GM23338 (cell line): ENCODE results near the gene RFC5. TPM values are rescaled to one million over a fixed set of nuclear protein-coding genes. Genes with fewer than 3 reads are reported as not detected.

ENCODE experiments used
- ATAC-seq: fragments of 200-7000 bp; cut with Tn5 transposase; 3 replicates; pipeline ENCODE4 v1.9.1; 2020
- DNase-seq: peaks from one replicate; pipeline ENCODE4 v3.0.0-alpha.2; 2015; ENCODE audit warnings: low spot score
- H2AFZ ChIP-seq: fragments of 200-600 bp; sonication (generic); 2 replicates; pipeline ENCODE4 v1.8.0; 2016; ENCODE audit warnings: antibody characterized with exemption, mild to moderate bottlenecking, moderate library complexity
- H3F3A ChIP-seq: fragments of 200-600 bp; sonication (generic); replicated peaks from 2 replicates; pipeline ENCODE4 v1.8.0; 2017; ENCODE audit warnings: antibody characterized with exemption, mixed run types, low read depth
- H3K27ac ChIP-seq: fragments of 200-600 bp; sonication (generic); 2 replicates; pipeline ENCODE4 v1.6.1; 2016; ENCODE audit warnings: low read depth
- H3K27me3 ChIP-seq: fragments of 200-600 bp; sonication (generic); 2 replicates; pipeline ENCODE4 v1.8.0; 2016; ENCODE audit warnings: mild to moderate bottlenecking, mixed run types, moderate library complexity; ENCODE audit not compliant: insufficient read depth
- H3K36me3 ChIP-seq: fragments of 200-600 bp; sonication (generic); 2 replicates; pipeline ENCODE4 v1.8.0; 2016; ENCODE audit warnings: mild to moderate bottlenecking; ENCODE audit not compliant: insufficient read depth
- H3K4me1 ChIP-seq: fragments of 200-600 bp; sonication (generic); 2 replicates; pipeline ENCODE4 v1.8.0; 2016; ENCODE audit warnings: mild to moderate bottlenecking, moderate library complexity; ENCODE audit not compliant: insufficient read depth
- H3K4me2 ChIP-seq: fragments of 200-600 bp; sonication (generic); 2 replicates; pipeline ENCODE4 v1.7.1; 2017; ENCODE audit warnings: mixed run types
- H3K4me3 ChIP-seq: fragments of 200-600 bp; sonication (generic); 2 replicates; pipeline ENCODE4 v1.6.1; 2016; ENCODE audit warnings: mixed run types
- H3K79me2 ChIP-seq: fragments of 200-600 bp; sonication (generic); replicated peaks from 2 replicates; pipeline ENCODE4 v1.8.0; 2017; ENCODE audit warnings: mild to moderate bottlenecking; ENCODE audit not compliant: insufficient read depth
- H3K9me2 ChIP-seq: fragments of 200-600 bp; sonication (generic); 2 replicates; pipeline ENCODE4 v1.8.0; 2017; ENCODE audit not compliant: insufficient read depth
- H4K20me1 ChIP-seq: fragments of 200-600 bp; sonication (generic); replicated peaks from 2 replicates; pipeline ENCODE4 v1.8.0; 2017; ENCODE audit warnings: mild to moderate bottlenecking; ENCODE audit not compliant: insufficient read depth
- H3K27ac Mint-ChIP-seq: 2 replicates; pipeline ENCODE4 v1.8.0; 2020; ENCODE audit warnings: inconsistent platforms, mild to moderate bottlenecking, moderate library complexity, mixed read lengths
- H3K27me3 Mint-ChIP-seq: 3 replicates; pipeline ENCODE4 v1.8.0; 2022; ENCODE audit warnings: low read depth, mild to moderate bottlenecking, moderate library complexity, mixed read lengths, inconsistent platforms; ENCODE audit not compliant: insufficient read depth, poor library complexity
- H3K36me3 Mint-ChIP-seq: 3 replicates; pipeline ENCODE4 v1.8.0; 2021; ENCODE audit warnings: low read depth, mild to moderate bottlenecking, inconsistent platforms, moderate library complexity, mixed read lengths
- H3K4me1 Mint-ChIP-seq: 3 replicates; pipeline ENCODE4 v1.8.0; 2020; ENCODE audit warnings: mild to moderate bottlenecking, inconsistent platforms, mixed read lengths
- H3K4me3 Mint-ChIP-seq: 3 replicates; pipeline ENCODE4 v1.8.0; 2021; ENCODE audit warnings: moderate library complexity, mild to moderate bottlenecking, inconsistent platforms, mixed read lengths
- H3K9me3 Mint-ChIP-seq: 3 replicates; pipeline ENCODE4 v1.8.0; 2020; ENCODE audit warnings: moderate library complexity, mild to moderate bottlenecking, inconsistent platforms, mixed read lengths
- CREB1 ChIP-seq: fragments of 250-450 bp; sonication (Bioruptor Pico); IDR thresholded peaks from 2 replicates; pipeline ENCODE4 v1.5.0; 2020; ENCODE audit warnings: low read depth, mild to moderate bottlenecking, moderate library complexity
- CTCF ChIP-seq, 2 experiments: fragments of 200-600 bp in 1 of 2; sonication (generic) in 1 of 2; conservative IDR thresholded peaks; 2 replicates each; pipeline versions ENCODE4 v1.5.1 to v1.6.1; 2016 to 2017; ENCODE audit warnings: antibody characterized with exemption in 2 of 2, low read depth in 2 of 2, mild to moderate bottlenecking in 2 of 2, moderate library complexity in 1 of 2
- ETS1 ChIP-seq: IDR thresholded peaks from 2 replicates; pipeline ENCODE4 v1.6.1; 2016; ENCODE audit warnings: antibody characterized with exemption
- EZH2phosphoT487 ChIP-seq: fragments of 200-600 bp; sonication (generic); IDR thresholded peaks from one replicate; pipeline ENCODE4 v1.8.1; 2018; ENCODE audit warnings: antibody characterized with exemption; ENCODE audit not compliant: unreplicated experiment
- NANOG ChIP-seq: IDR thresholded peaks from 2 replicates; pipeline ENCODE4 v1.6.1; 2016; ENCODE audit warnings: antibody characterized with exemption, borderline replicate concordance
- REST ChIP-seq: IDR thresholded peaks from one replicate; pipeline ENCODE4 v1.6.1; 2018; ENCODE audit warnings: antibody characterized with exemption; ENCODE audit not compliant: unreplicated experiment
- STAT1 ChIP-seq: IDR thresholded peaks from one replicate; pipeline ENCODE4 v1.6.1; 2016; ENCODE audit warnings: antibody characterized with exemption; ENCODE audit not compliant: unreplicated experiment
- ZNF114 ChIP-seq: fragments of 250-450 bp; sonication (Bioruptor Pico); IDR thresholded peaks from 2 replicates; pipeline ENCODE4 v1.5.0; 2020; ENCODE audit warnings: mild to moderate bottlenecking, moderate library complexity
- polyA plus RNA-seq: library from polyadenylated mRNA; unstranded; fragments of >200 nt; fragmentation: Nextera tagmentation; extraction: Ambion mirVana; gene quantifications from 2 replicates; pipeline ENCODE4 v1.2.1, GENCODE V29; 2016
- total RNA-seq: library from RNA; depleted of rRNA; stranded (reverse); fragments of >200 nt; shearing (Covaris generic); gene quantifications from 2 replicates; pipeline ENCODE4 v1.2.3, GENCODE V29; 2014

Gene RFC5
- total and polyA plus RNA-seq, 2 experiments from 2014 or later, result 35.0 to 53.2 TPM

GRCh38 chr12:118055144-118055557 lies 38.6 kb downstream of the RFC5 start:
- H3K27ac ChIP-seq, result no peak overlapping the region
- H3K27me3 ChIP-seq, result no peaks in the 10 kb centered on the region
- no peak overlapping the region for H3K4me2 ChIP-seq
- no peak overlapping the region for H3K4me3 ChIP-seq
- peaks cover 30% of the 10 kb centered on the region for H3K4me1 Mint-ChIP-seq
- H3K27ac Mint-ChIP-seq, result no peak overlapping the region
- ATAC-seq, result peak; percentile 87
- no peak overlapping the region for H3K4me3 Mint-ChIP-seq
- peak; percentile 85 for DNase-seq
- peaks cover 36% of the 10 kb centered on the region for H3K36me3 Mint-ChIP-seq
- no peaks in the 10 kb centered on the region for H3K9me2 ChIP-seq
- peaks cover 4% of the 10 kb centered on the region for H3K27me3 Mint-ChIP-seq
- H3F3A ChIP-seq, result peaks cover 23% of the 10 kb centered on the region
- TF ChIP-seq CTCF (conservative IDR thresholded peaks at IDR 0.05; ENCODE audit: low read depth in 2 of 2) (peak; percentile 84 to 90), CREB1 (CRISPR knock-in tag) (no peak), REST (no peak), NANOG (no peak)
- H2AFZ ChIP-seq, result no peak overlapping the region
- H3K36me3 ChIP-seq, result 0 out of 2 replicates have a peak, but pooled peaks cover 11% of the 10 kb centered on the region
- H3K79me2 ChIP-seq, result peaks cover 71% of the 10 kb centered on the region
- peaks cover 17% of the 10 kb centered on the region; the same call in 1 of the 2 replicates for H4K20me1 ChIP-seq
- no peaks in the 10 kb centered on the region for H3K9me3 Mint-ChIP-seq
- H3K4me1 ChIP-seq, result peaks cover 13% of the 10 kb centered on the region

- Histone ChIP-seq H2AFZ (no peak overlapping the region), H3K79me2 (peaks cover 69% of the 10 kb centered on the region), H4K20me1 (peaks cover 12% of the 10 kb centered on the region; the same call in 1 of the 2 replicates), H3K4me2 (no peak overlapping the region), H3F3A (peaks cover 25% of the 10 kb centered on the region), H3K4me1 (peaks cover 15% of the 10 kb centered on the region), H3K4me3 (no peak overlapping the region), H3K36me3 (0 out of 2 replicates have a peak, but pooled peaks cover 3% of the 10 kb centered on the region), H3K9me2 (no peaks in the 10 kb centered on the region), H3K27me3 (no peaks in the 10 kb centered on the region), H3K27ac (peak overlapping the region; percentile 78; the same call in 1 of the 2 replicates)
- no peak for DNase-seq
- Mint-ChIP-seq H3K36me3 (peaks cover 27% of the 10 kb centered on the region), H3K4me1 (peaks cover 31% of the 10 kb centered on the region), H3K9me3 (no peaks in the 10 kb centered on the region), H3K27me3 (peaks cover 4% of the 10 kb centered on the region), H3K27ac (0 out of 2 replicates have a peak overlapping the region, but pooled peaks have one; percentile 25), H3K4me3 (no peak overlapping the region)
- no peak for ATAC-seq
- TF ChIP-seq EZH2phosphoT487 (no peak), ETS1 (no peak), STAT1 (no peak), ZNF114 (CRISPR knock-in tag) (no peak), NANOG (no peak)
Observed at GRCh38 chr12:118055865-118056773, 39.6 kb downstream of the RFC5 start.
